GM12892 (cell line): Measurements from ENCODE around the gene HTRA3.

Source experiments
- POLR2A ChIP-seq: IDR thresholded peaks from 2 replicates; pipeline ENCODE4 v1.6.1; 2011; ENCODE audit warnings: low read depth, low read length, control low read depth
- POLR2AphosphoS5 ChIP-seq: IDR thresholded peaks from 2 replicates; pipeline ENCODE4 v1.6.1; 2011; ENCODE audit warnings: low read depth, low read length, control low read depth

- TF ChIP-seq POLR2A (no peak), POLR2AphosphoS5 (no peak)
Observed at GRCh38 chr4:8277356-8278008, 7.9 kb downstream of the HTRA3 start.
